Gastrocnemius medialis (tissue), 4 donors: ENCODE results near the gene ZNF837. TPM values are rescaled to one million over a fixed set of nuclear protein-coding genes. Genes with fewer than 3 reads are reported as not detected.
A peak's percentile ranks its signal among the peaks of the same experiment; 100 is the strongest.

Experiments
- ATAC-seq, 2 donors: fragments of 150-250 bp; one replicate each; pipeline ENCODE4 v1.9.1; 2016
- DNase-seq, 2 donors: peaks; one replicate each; pipeline ENCODE4 v3.0.0-alpha.2; 2019
- H3K27ac ChIP-seq, 4 donors: fragments of 200-600 bp; sonication (generic); 1 replicate in 1 of 4; 2 replicates in 3 of 4; pipeline ENCODE4 v1.5.1; 2016 to 2018; ENCODE audit warnings: mild to moderate bottlenecking in 2 of 4, moderate library complexity in 1 of 4
- H3K27me3 ChIP-seq, 3 donors: fragments of 200-600 bp; sonication (generic) in 2 of 3; 1 replicate in 1 of 3; 2 replicates in 2 of 3; pipeline versions ENCODE4 v1.5.1 to v1.6.0; 2016 to 2019; ENCODE audit warnings: mild to moderate bottlenecking in 1 of 3, moderate library complexity in 1 of 3
- H3K36me3 ChIP-seq, 2 donors: fragments of 200-600 bp; sonication (generic) in 1 of 2; one replicate each; pipeline ENCODE4 v1.5.1; 2017 to 2018
- H3K4me1 ChIP-seq, 2 donors: fragments of 200-600 bp; sonication (generic) in 1 of 2; one replicate each; pipeline ENCODE4 v1.5.1; 2016 to 2017; ENCODE audit warnings: mild to moderate bottlenecking in 2 of 2
- H3K4me3 ChIP-seq, 4 donors: fragments of 200-600 bp; sonication (generic) in 3 of 4; 1 replicate in 1 of 4; 2 replicates in 3 of 4; pipeline ENCODE4 v1.5.1; 2016 to 2019; ENCODE audit warnings: mild to moderate bottlenecking in 2 of 4
- H3K9me3 ChIP-seq, 3 donors: fragments of 200-600 bp; sonication (generic) in 2 of 3; 1 replicate in 1 of 3; 2 replicates in 2 of 3; pipeline ENCODE4 v1.5.1; 2016 to 2019
- CTCF ChIP-seq, 5 experiments: fragments of 450-650 bp in 3 of 5; fragments of 200-600 bp in 2 of 5; sonication (generic) in 2 of 5; IDR thresholded peaks in 4 of 5; conservative IDR thresholded peaks in 1 of 5; 1 replicate in 4 of 5; 2 replicates in 1 of 5; pipeline ENCODE4 v1.5.1; 2016 to 2019; ENCODE audit warnings: antibody characterized with exemption in 5 of 5, mild to moderate bottlenecking in 3 of 5, moderate library complexity in 3 of 5
- POLR2A ChIP-seq, 2 donors: fragments of 450-650 bp; IDR thresholded peaks; one replicate each; pipeline ENCODE4 v1.6.1; 2017; ENCODE audit warnings: antibody characterized with exemption in 2 of 2, mild to moderate bottlenecking in 2 of 2, moderate library complexity in 2 of 2
- in situ Hi-C, 4 donors: fragments of 200-750 bp; cut with MboI; loops; one replicate each; pipeline versions ENCODE4 v1.15.0 to v1.8.0; 2017; ENCODE audit warnings: low sequenced_read_pairs in 4 of 4
- intact Hi-C: fragments of 100-400 bp; cut with DNase I; formaldehyde crosslinking; loops from one replicate; pipeline ENCODE4 v1.15.1; 2023; ENCODE audit warnings: low total_unique reads
- total RNA-seq, 4 donors: library from RNA; depleted of rRNA; stranded (reverse); fragments of >200 nt; gene quantifications; one replicate each; pipeline versions ENCODE4 v1.1.0 to v1.2.3, GENCODE V29; 2016

Gene ZNF837
- total RNA-seq, 4 donors from 2014 or later = 0.11 to 0.36 TPM; not detected in 2

DNA sequence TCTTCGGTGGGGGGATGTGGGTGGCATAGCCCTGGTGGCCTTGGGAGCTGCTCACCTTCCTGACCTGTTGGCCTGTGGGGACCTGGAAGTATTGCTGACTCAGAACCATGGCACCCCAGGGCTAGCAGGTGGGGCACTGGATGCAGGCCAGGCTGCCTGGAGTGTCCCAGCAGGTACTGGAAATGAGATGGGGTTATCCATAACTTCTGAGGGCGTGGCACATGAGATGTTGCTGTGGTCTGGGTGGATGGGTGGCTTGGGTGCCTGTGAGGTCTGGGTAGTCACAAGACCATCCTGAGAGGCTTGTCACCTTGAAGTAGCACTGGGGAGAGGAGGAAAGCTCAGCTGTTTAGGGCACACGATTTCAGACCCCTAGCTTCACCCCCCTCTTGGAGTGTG, 14.0 kb upstream of the ZNF837 start:
- peaks cover 0 to 48% of the 10 kb centered on the region in 2 donors for H3K36me3 ChIP-seq
- DNase-seq (no peak), ATAC-seq (no peak)
- H3K9me3 ChIP-seq = no peaks in the 10 kb centered on the region
- peaks cover 18 to 25% (median 19%) of the 10 kb centered on the region in 3 donors for H3K27me3 ChIP-seq
- TF ChIP-seq CTCF (IDR thresholded peaks at IDR 0.05 in 4 of 5, conservative IDR thresholded peaks at IDR 0.05 in 1 of 5) = no peak
- no peak for TF ChIP-seq POLR2A (IDR thresholded peaks at IDR 0.05)
- no peak overlapping the region for H3K4me3 ChIP-seq
- H3K27ac ChIP-seq = no peak overlapping the region
- H3K4me1 ChIP-seq = peaks cover 0 to 4% of the 10 kb centered on the region in 2 donors
- in situ Hi-C loops (no loop called here), intact Hi-C loops (no loop called here)

DNA sequence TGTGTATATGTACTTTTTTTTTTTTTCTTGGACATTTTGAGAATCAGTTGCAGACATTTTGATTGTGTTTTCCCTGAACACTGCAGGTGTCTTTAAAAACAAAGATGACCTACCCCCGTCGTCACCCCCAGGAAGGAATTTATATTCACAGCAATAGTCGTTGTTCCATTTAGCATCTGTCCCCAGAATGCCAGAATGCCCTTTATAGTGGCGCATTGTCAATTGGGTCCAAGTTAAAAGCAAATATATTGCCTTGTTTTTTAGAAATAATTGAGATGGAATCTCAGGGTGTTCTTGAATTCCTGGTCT, 12.8 kb upstream of the ZNF837 start:
- no peak for ATAC-seq
- in situ Hi-C loops (no loop called here), intact Hi-C loops (no loop called here)
- no peak overlapping the region for H3K4me3 ChIP-seq
- H3K27ac ChIP-seq = no peak overlapping the region
- H3K27me3 ChIP-seq = peaks cover 18 to 25% (median 19%) of the 10 kb centered on the region in 3 donors
- H3K36me3 ChIP-seq = peaks cover 0 to 58% of the 10 kb centered on the region in 2 donors
- H3K9me3 ChIP-seq = no peaks in the 10 kb centered on the region
- DNase-seq = no peak
- TF ChIP-seq POLR2A (IDR thresholded peaks at IDR 0.05) (no peak), CTCF (IDR thresholded peaks at IDR 0.05 in 4 of 5, conservative IDR thresholded peaks at IDR 0.05 in 1 of 5) (no peak)
- peaks cover 0 to 4% of the 10 kb centered on the region in 2 donors for H3K4me1 ChIP-seq

- ATAC-seq (no peak), DNase-seq (no peak)
- Histone ChIP-seq H3K9me3 (no peaks in the 10 kb centered on the region), H3K4me1 (peaks cover 5 to 8% of the 10 kb centered on the region in 2 donors), H3K4me3 (no peak overlapping the region), H3K27ac (no peak overlapping the region), H3K36me3 (peaks cover 0 to 63% of the 10 kb centered on the region in 2 donors), H3K27me3 (peaks cover 18 to 23% (median 19%) of the 10 kb centered on the region in 3 donors)
- in situ Hi-C loops (no loop called here), intact Hi-C loops (no loop called here)
- no peak for TF ChIP-seq CTCF (IDR thresholded peaks at IDR 0.05 in 4 of 5, conservative IDR thresholded peaks at IDR 0.05 in 1 of 5)
- TF ChIP-seq POLR2A (IDR thresholded peaks at IDR 0.05) = no peak
Measured at GRCh38 chr19:58392945-58393724, 12.3 kb upstream of the ZNF837 start.

DNA sequence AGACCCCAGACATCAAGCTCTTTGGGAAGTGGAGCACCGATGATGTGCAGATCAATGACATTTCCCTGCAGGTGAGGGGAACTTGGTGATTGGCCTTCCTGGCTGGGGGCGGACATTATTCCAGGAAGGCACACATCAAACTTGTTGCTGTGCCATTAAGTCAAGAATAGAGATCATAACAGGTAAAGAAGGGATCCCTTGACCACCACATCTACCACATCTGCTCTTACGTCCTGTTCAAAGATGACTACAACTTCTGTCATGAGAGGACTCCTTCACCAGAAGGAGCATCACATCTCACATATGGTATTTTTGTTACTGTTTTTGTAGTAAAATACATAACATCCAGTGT, 7.3 kb upstream of the ZNF837 start:
- DNase-seq (no peak), ATAC-seq (no peak)
- Histone ChIP-seq H3K4me1 (peaks cover 28 to 30% of the 10 kb centered on the region in 2 donors), H3K27me3 (no peaks in the 10 kb centered on the region), H3K27ac (peak overlapping the region in 3 of 4 donors; percentile 95 to 99 (median 99)), H3K36me3 (peaks cover 0 to 47% of the 10 kb centered on the region in 2 donors), H3K9me3 (no peaks in the 10 kb centered on the region), H3K4me3 (peak overlapping the region; percentile 75 to 89 (median 78))
- in situ Hi-C loops (no loop called here), intact Hi-C loops (loop anchor here (1.0 to 5.0 kb wide), 2 partner anchors 79 to 83 kb away; partner anchors contain the start of genes ERVK3-1 and ZNF324)
- no peak for TF ChIP-seq CTCF (IDR thresholded peaks at IDR 0.05 in 4 of 5, conservative IDR thresholded peaks at IDR 0.05 in 1 of 5)
- no peak for TF ChIP-seq POLR2A (IDR thresholded peaks at IDR 0.05)
